HT-29 (cell line): ENCODE results near the gene NHLRC4. TPM values are rescaled to one million over a fixed set of nuclear protein-coding genes. Genes with fewer than 3 reads are reported as not detected.
A peak's percentile ranks its signal among the peaks of the same experiment; 100 is the strongest.

ENCODE experiments used
- DNase-seq: peaks from one replicate; pipeline ENCODE4 v3.0.0-alpha.2; 2015; ENCODE audit warnings: low spot score
- total RNA-seq: library from RNA; depleted of rRNA; stranded (reverse); fragments of >200 nt; shearing (Covaris generic); gene quantifications from 2 replicates; pipeline ENCODE4 v1.2.3, GENCODE V29; 2014

NHLRC4 gene
- total RNA-seq, 1 experiment from 2014 or later = 0.13 TPM

GRCh38 chr16:582614-583331 lies 16.0 kb downstream of the NHLRC4 start:
- no peak for DNase-seq

GRCh38 chr16:583470-583814 lies 16.6 kb downstream of the NHLRC4 start:
- no peak for DNase-seq

GRCh38 chr16:583815-584591 lies 17.2 kb downstream of the NHLRC4 start:
- DNase-seq = no peak

- peak; percentile 72 for DNase-seq
Observed at GRCh38 chr16:585351-585750, 18.5 kb downstream of the NHLRC4 start.

GRCh38 chr16:586047-586644 lies 19.3 kb downstream of the NHLRC4 start:
- DNase-seq = no peak

GRCh38 chr16:586645-587590 lies 20.1 kb downstream of the NHLRC4 start:
- DNase-seq = no peak

GRCh38 chr16:588639-588888 lies 21.8 kb downstream of the NHLRC4 start:
- DNase-seq = peak; percentile 56

- DNase-seq = peak; percentile 95
Observed at GRCh38 chr16:588889-589657, 22.3 kb downstream of the NHLRC4 start.

- DNase-seq = peak; percentile 97
Observed at GRCh38 chr16:589658-590187, 22.9 kb downstream of the NHLRC4 start, which contains the start of gene RAB40C. TSS of gene RAB40C (plus strand) at chr16:590066. CDS start at chr16:590292, 226 bp downstream.

- DNase-seq = peak; percentile 59
Observed at GRCh38 chr16:590188-590814, 23.5 kb downstream of the NHLRC4 start.

GRCh38 chr16:590815-591200 lies 24.0 kb downstream of the NHLRC4 start:
- no peak for DNase-seq

- DNase-seq = no peak
Observed at GRCh38 chr16:591231-591630, 24.4 kb downstream of the NHLRC4 start.

GRCh38 chr16:591892-592517 lies 25.2 kb downstream of the NHLRC4 start:
- no peak for DNase-seq

GRCh38 chr16:592518-593306 lies 25.9 kb downstream of the NHLRC4 start:
- peak; percentile 79 for DNase-seq

- peak; percentile 91 for DNase-seq
Observed at GRCh38 chr16:593406-593805, 26.6 kb downstream of the NHLRC4 start.

- DNase-seq = no peak
Observed at GRCh38 chr16:593807-594206, 27.0 kb downstream of the NHLRC4 start.

- no peak for DNase-seq
Observed at GRCh38 chr16:595094-595528, 28.3 kb downstream of the NHLRC4 start.

- no peak for DNase-seq
Observed at GRCh38 chr16:595942-596735, 29.3 kb downstream of the NHLRC4 start.
